Smooth muscle cell (in vitro differentiated cells): ENCODE results near the gene SLC49A3. TPM values are rescaled to one million over a fixed set of nuclear protein-coding genes. Genes with fewer than 3 reads are reported as not detected.
"Not testable (repeated sequence)": the region's sequence is repeated elsewhere in the genome, so short reads cannot be mapped to it uniquely, and the experiment has no call there.

Source experiments
- DNase-seq: peaks from one replicate; lab custom pipeline; 2025; ENCODE audit not compliant: unreplicated experiment; lab: John Stamatoyannopoulos, UW
- H2AFZ ChIP-seq: fragments of 200-600 bp; sonication (generic); 2 replicates; pipeline ENCODE4 v1.6.0; 2016; ENCODE audit warnings: antibody characterized with exemption, low read depth, mild to moderate bottlenecking
- H3F3A ChIP-seq: fragments of 200-600 bp; sonication (generic); 2 replicates; pipeline ENCODE4 v1.6.0; 2017; ENCODE audit warnings: antibody characterized with exemption, low read depth
- H3K27ac ChIP-seq: fragments of 200-600 bp; sonication (generic); 2 replicates; pipeline ENCODE4 v1.5.1; 2016; ENCODE audit warnings: low read depth, mild to moderate bottlenecking
- H3K27me3 ChIP-seq: fragments of 200-600 bp; sonication (generic); 2 replicates; pipeline ENCODE4 v1.6.1; 2016; ENCODE audit warnings: low read depth, mild to moderate bottlenecking
- H3K36me3 ChIP-seq: fragments of 200-600 bp; sonication (generic); 2 replicates; pipeline ENCODE4 v1.5.1; 2016; ENCODE audit warnings: low read depth
- H3K4me1 ChIP-seq: fragments of 200-600 bp; sonication (generic); 2 replicates; pipeline ENCODE4 v1.5.1; 2016; ENCODE audit warnings: low read depth
- H3K4me2 ChIP-seq: fragments of 200-600 bp; sonication (generic); 2 replicates; pipeline ENCODE4 v1.6.0; 2016; ENCODE audit warnings: mild to moderate bottlenecking
- H3K4me3 ChIP-seq: fragments of 200-600 bp; sonication (generic); 2 replicates; pipeline ENCODE4 v1.5.1; 2016; ENCODE audit warnings: mild to moderate bottlenecking
- H3K79me2 ChIP-seq: fragments of 200-600 bp; sonication (generic); 2 replicates; pipeline ENCODE4 v1.6.0; 2016; ENCODE audit warnings: low read depth, mild to moderate bottlenecking
- H3K9ac ChIP-seq: fragments of 200-600 bp; sonication (generic); 2 replicates; pipeline ENCODE4 v1.6.0; 2016; ENCODE audit warnings: low read depth
- H3K9me3 ChIP-seq: fragments of 200-600 bp; sonication (generic); replicated peaks from 2 replicates; pipeline ENCODE4 v1.5.1; 2016; ENCODE audit warnings: low read depth
- H4K20me1 ChIP-seq: fragments of 200-600 bp; sonication (generic); 2 replicates; pipeline ENCODE4 v1.6.0; 2016; ENCODE audit warnings: low read depth
- CTCF ChIP-seq: fragments of 200-600 bp; sonication (generic); IDR thresholded peaks from 2 replicates; pipeline ENCODE4 v1.5.1; 2017; ENCODE audit warnings: borderline replicate concordance, mild to moderate bottlenecking, antibody characterized with exemption; ENCODE audit not compliant: insufficient read depth, poor library complexity, severe bottlenecking
- WGBS: methylation state at CpG from one replicate; pipeline ENCODE4 v1.1.7; 2016; ENCODE audit warnings: low lambda C conversion rate; 5-methylcytosine and 5-hydroxymethylcytosine counted together
- polyA plus RNA-seq: library from polyadenylated mRNA; unstranded; fragments of >200 nt; fragmentation: Nextera tagmentation; extraction: Ambion mirVana; gene quantifications from 2 replicates; pipeline ENCODE4 v1.2.1, GENCODE V29; 2016
- total RNA-seq: library from RNA; depleted of rRNA; stranded (reverse); fragments of >200 nt; gene quantifications from 2 replicates; pipeline ENCODE4 v1.2.3, GENCODE V29; 2014

The SLC49A3 gene
- total and polyA plus RNA-seq, 2 experiments from 2014 or later: 26.4 to 40.2 TPM

GRCh38 chr4:637536-638280 is 51.2 kb downstream of the SLC49A3 start:
- no peaks in the 10 kb centered on the region for H3K4me1 ChIP-seq
- no peak overlapping the region for H3K4me3 ChIP-seq
- H3K9ac ChIP-seq: no peak overlapping the region
- DNase-seq: no peak
- WGBS: 91% methylated on average over 32 of the region's 32 CpGs
- H3K4me2 ChIP-seq: no peak overlapping the region
- no peaks in the 10 kb centered on the region for H3K79me2 ChIP-seq
- no peak overlapping the region for H2AFZ ChIP-seq
- TF ChIP-seq CTCF: no peak
- no peaks in the 10 kb centered on the region for H3F3A ChIP-seq
- no peaks in the 10 kb centered on the region for H3K36me3 ChIP-seq
- H3K9me3 ChIP-seq: no peaks in the 10 kb centered on the region
- no peak overlapping the region for H3K27ac ChIP-seq
- H4K20me1 ChIP-seq: no peaks in the 10 kb centered on the region
- no peaks in the 10 kb centered on the region for H3K27me3 ChIP-seq

- 87% methylated on average over 13 of the region's 13 CpGs for WGBS
- Histone ChIP-seq H3K36me3 (no peaks in the 10 kb centered on the region), H3K4me2 (no peak overlapping the region), H4K20me1 (no peaks in the 10 kb centered on the region), H3K27me3 (no peaks in the 10 kb centered on the region), H3K4me3 (no peak overlapping the region), H2AFZ (no peak overlapping the region), H3K9ac (no peak overlapping the region), H3K79me2 (no peaks in the 10 kb centered on the region), H3K27ac (no peak overlapping the region), H3F3A (no peaks in the 10 kb centered on the region), H3K9me3 (no peaks in the 10 kb centered on the region), H3K4me1 (no peaks in the 10 kb centered on the region)
- TF ChIP-seq CTCF: no peak
- DNase-seq: no peak
Observed at GRCh38 chr4:636628-637159, 52.3 kb downstream of the SLC49A3 start.

GRCh38 chr4:635851-636627 is 52.9 kb downstream of the SLC49A3 start:
- H3K9me3 ChIP-seq: no peaks in the 10 kb centered on the region
- no peak for TF ChIP-seq CTCF
- no peak overlapping the region for H3K4me2 ChIP-seq
- no peaks in the 10 kb centered on the region for H4K20me1 ChIP-seq
- H3K9ac ChIP-seq: no peak overlapping the region
- H3K36me3 ChIP-seq: no peaks in the 10 kb centered on the region
- no peak for DNase-seq
- WGBS: 89% methylated on average over 22 of the region's 22 CpGs
- H3K27ac ChIP-seq: no peak overlapping the region
- no peaks in the 10 kb centered on the region for H3F3A ChIP-seq
- H3K4me3 ChIP-seq: no peak overlapping the region
- no peaks in the 10 kb centered on the region for H3K27me3 ChIP-seq
- no peaks in the 10 kb centered on the region for H3K79me2 ChIP-seq
- no peak overlapping the region for H2AFZ ChIP-seq
- no peaks in the 10 kb centered on the region for H3K4me1 ChIP-seq

- H3K4me1 ChIP-seq, H3K4me3 ChIP-seq, H3K27ac ChIP-seq, H3K9ac ChIP-seq, H2AFZ ChIP-seq, H3K36me3 ChIP-seq, DNase-seq, H4K20me1 ChIP-seq, H3K79me2 ChIP-seq, H3K9me3 ChIP-seq, H3F3A ChIP-seq, H3K4me2 ChIP-seq, H3K27me3 ChIP-seq: not testable (repeated sequence)
- 92% methylated on average over 45 of the region's 46 CpGs for WGBS
Observed at GRCh38 chr4:635066-635835, 53.7 kb downstream of the SLC49A3 start.
